ENCODE measurements around the gene ATP13A5.

Gene ATP13A5
- 0 reads per million in 4 donors for total RNA-seq

- DNase-seq: no peak
Observed at GRCh38 chr3:193378706-193379105, at the start of gene ATP13A5. TSS of gene ATP13A5 (minus strand) at chr3:193378753. CDS start at chr3:193378725, 28 bp downstream.

GRCh38 chr3:193418576-193419373, 40.2 kb upstream of the ATP13A5 start:
- DNase-seq: no peak

- DNase-seq: no peak
Observed at GRCh38 chr3:193416629-193417028, 38.1 kb upstream of the ATP13A5 start.

GRCh38 chr3:193407688-193408087, 29.1 kb upstream of the ATP13A5 start:
- DNase-seq: no peak

- no peak for DNase-seq
Observed at GRCh38 chr3:193407112-193407511, 28.6 kb upstream of the ATP13A5 start.

- no peak for DNase-seq
Observed at GRCh38 chr3:193403307-193403706, 24.8 kb upstream of the ATP13A5 start.

GRCh38 chr3:193400304-193400703, 21.8 kb upstream of the ATP13A5 start:
- DNase-seq: no peak

GRCh38 chr3:193396451-193397244, 18.1 kb upstream of the ATP13A5 start:
- no peak for DNase-seq

- DNase-seq: no peak
Observed at GRCh38 chr3:193391902-193392301, 13.3 kb upstream of the ATP13A5 start.

- no peak for DNase-seq
Observed at GRCh38 chr3:193389335-193389734, 10.8 kb upstream of the ATP13A5 start.

- no peak for DNase-seq
Observed at GRCh38 chr3:193388361-193388760, 9.8 kb upstream of the ATP13A5 start.

- no peak for DNase-seq
Observed at GRCh38 chr3:193387596-193387995, 9.0 kb upstream of the ATP13A5 start.

GRCh38 chr3:193377591-193377990, 962 bp downstream of the ATP13A5 start:
- DNase-seq: no peak

GRCh38 chr3:193375614-193376013, 2.9 kb downstream of the ATP13A5 start:
- DNase-seq: no peak

GRCh38 chr3:193372783-193373182, 5.8 kb downstream of the ATP13A5 start:
- DNase-seq: no peak

- no peak for DNase-seq
Observed at GRCh38 chr3:193367868-193368267, 10.7 kb downstream of the ATP13A5 start.

- no peak for DNase-seq
Observed at GRCh38 chr3:193357291-193357690, 21.3 kb downstream of the ATP13A5 start.

- DNase-seq: no peak
Observed at GRCh38 chr3:193354423-193354822, 24.1 kb downstream of the ATP13A5 start.

GRCh38 chr3:193350744-193351143, 27.8 kb downstream of the ATP13A5 start:
- no peak for DNase-seq

- DNase-seq: no peak
Observed at GRCh38 chr3:193348686-193349085, 29.9 kb downstream of the ATP13A5 start.

GRCh38 chr3:193347521-193348501, 30.7 kb downstream of the ATP13A5 start:
- no peak for DNase-seq

- no peak for DNase-seq
Observed at GRCh38 chr3:193346259-193346658, 32.3 kb downstream of the ATP13A5 start.

- no peak for DNase-seq
Observed at GRCh38 chr3:193345431-193345830, 33.1 kb downstream of the ATP13A5 start.

Measured in T-helper 1 cell (primary cell).